HG03558 (cell line): ENCODE results near the gene RTN4RL1.
"Not testable (repeated sequence)": the region's sequence is repeated elsewhere in the genome, so short reads cannot be mapped to it uniquely, and the experiment has no call there.

Experiments
- ATAC-seq: cut with Tn5 transposase; IDR thresholded peaks from one replicate; pipeline ENCODE4 v1.9.1; 2021; ENCODE audit warnings: moderate number of reproducible peaks; ENCODE audit not compliant: unreplicated experiment; ENCODE audit errors: extremely low read depth

The RTN4RL1 gene

GRCh38 chr17:1907216-1907631 is 117.9 kb downstream of the RTN4RL1 start:
- no peak for ATAC-seq

GRCh38 chr17:1906662-1907101 is 118.5 kb downstream of the RTN4RL1 start:
- no peak for ATAC-seq

- no peak for ATAC-seq
Measured at GRCh38 chr17:1905190-1905913, 119.8 kb downstream of the RTN4RL1 start.

GRCh38 chr17:1904273-1905182 is 120.6 kb downstream of the RTN4RL1 start:
- ATAC-seq: no peak

GRCh38 chr17:1899403-1900000 is 125.6 kb downstream of the RTN4RL1 start:
- no peak for ATAC-seq

- ATAC-seq: no peak
Measured at GRCh38 chr17:1898872-1899271, 126.3 kb downstream of the RTN4RL1 start.

- no peak for ATAC-seq
Measured at GRCh38 chr17:1898332-1898731, 126.8 kb downstream of the RTN4RL1 start.

- no peak for ATAC-seq
Measured at GRCh38 chr17:1897105-1897656, 128.0 kb downstream of the RTN4RL1 start.

GRCh38 chr17:1896243-1897104 is 128.7 kb downstream of the RTN4RL1 start:
- no peak for ATAC-seq

GRCh38 chr17:1895479-1895878 is 129.7 kb downstream of the RTN4RL1 start:
- ATAC-seq: not testable (repeated sequence)

- ATAC-seq: no peak
Measured at GRCh38 chr17:1894753-1895339, 130.3 kb downstream of the RTN4RL1 start.

GRCh38 chr17:1890758-1891450 is 134.2 kb downstream of the RTN4RL1 start:
- no peak for ATAC-seq

- ATAC-seq: no peak
Measured at GRCh38 chr17:1888741-1889140, 136.4 kb downstream of the RTN4RL1 start.
